ENCODE data around the gene CITED2.

GRCh38 chr6:139370283-139370998, 4.0 kb downstream of the CITED2 start:
- no peak for TF ChIP-seq CTCF (IDR thresholded peaks at IDR 0.05)
- no peak for TF ChIP-seq POLR2A (IDR thresholded peaks at IDR 0.05)
